GM18507 (cell line): ENCODE data around the gene DMBX1.

Source experiments
- DNase-seq: peaks from one replicate; pipeline ENCODE4 v3.0.0; 2011; ENCODE audit warnings: low read depth; ENCODE audit not compliant: insufficient read length; ENCODE audit errors: extremely low spot score
- FAIRE-seq: peaks from 2 replicates; lab custom pipeline; 2011; peaks lifted over from hg19 to GRCh38; lab: Jason Lieb, UNC

DMBX1 gene

GRCh38 chr1:46489638-46490405, at the start of gene DMBX1:
Gene DMBX1, plus strand, starts transcription at chr1:46489836. Its CDS starts 17,175 bp downstream, at chr1:46507011.
- FAIRE-seq (no peak), DNase-seq (no peak)

- no peak for DNase-seq
- no peak for FAIRE-seq
Observed at GRCh38 chr1:46440478-46440877, 49.2 kb upstream of the DMBX1 start.

DNA sequence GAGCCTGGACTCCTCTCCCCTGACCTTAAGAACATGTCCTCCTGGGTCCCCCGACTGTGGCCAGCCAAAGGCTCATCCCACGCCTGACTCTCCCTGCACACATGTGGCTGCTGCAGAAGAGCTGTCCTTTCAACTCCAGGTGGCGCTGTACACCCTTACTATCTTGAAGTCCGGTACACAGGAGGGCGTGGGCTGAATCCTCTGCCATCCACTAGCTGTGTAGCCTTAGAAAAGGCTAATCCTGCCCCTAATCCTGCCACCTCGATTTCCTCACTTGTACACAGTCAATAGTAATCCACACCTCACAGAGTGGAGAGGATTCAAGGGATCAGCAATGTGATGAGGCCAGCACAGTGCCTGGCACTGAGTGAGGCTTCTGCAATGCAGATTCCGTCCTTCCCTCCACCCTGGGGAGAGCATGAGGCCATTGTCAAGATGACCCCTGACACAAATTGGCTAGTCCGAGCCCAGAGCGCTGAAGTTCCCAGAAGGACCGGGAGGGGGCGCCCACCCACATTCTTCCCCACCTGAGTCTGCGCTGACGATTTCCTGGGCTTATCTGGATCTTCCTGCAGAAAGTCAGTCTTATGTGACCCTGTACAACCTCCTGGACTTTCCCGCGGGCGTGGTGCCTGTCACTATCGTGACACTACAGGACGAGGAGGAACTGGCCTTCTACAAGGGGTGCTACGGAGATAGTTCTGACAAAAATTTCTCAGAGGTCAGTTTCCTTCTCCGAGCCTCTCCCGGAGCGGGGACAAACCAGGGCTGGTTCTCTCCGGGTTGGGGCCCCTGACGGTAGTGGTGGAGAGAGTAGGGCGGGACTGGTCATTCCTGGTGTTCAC, 47.1 kb upstream of the DMBX1 start:
- FAIRE-seq (peak; percentile 79), DNase-seq (peak; percentile 48)

GRCh38 chr1:46444466-46444865, 45.2 kb upstream of the DMBX1 start:
- DNase-seq (no peak), FAIRE-seq (no peak)

- DNase-seq (no peak), FAIRE-seq (no peak)
Observed at GRCh38 chr1:46445773-46446256, 43.8 kb upstream of the DMBX1 start.

- DNase-seq (peak; percentile 35), FAIRE-seq (peak; percentile 81)
Observed at GRCh38 chr1:46446646-46447498, 42.8 kb upstream of the DMBX1 start.

- FAIRE-seq (no peak), DNase-seq (no peak)
Observed at GRCh38 chr1:46447499-46448108, 42.0 kb upstream of the DMBX1 start.

- DNase-seq = no peak
- no peak for FAIRE-seq
Observed at GRCh38 chr1:46448109-46448911, 41.3 kb upstream of the DMBX1 start.

- FAIRE-seq (peak; percentile 21), DNase-seq (no peak)
Observed at GRCh38 chr1:46449223-46450159, 40.1 kb upstream of the DMBX1 start.

- no peak for FAIRE-seq
- no peak for DNase-seq
Observed at GRCh38 chr1:46450160-46450517, 39.5 kb upstream of the DMBX1 start.

DNA sequence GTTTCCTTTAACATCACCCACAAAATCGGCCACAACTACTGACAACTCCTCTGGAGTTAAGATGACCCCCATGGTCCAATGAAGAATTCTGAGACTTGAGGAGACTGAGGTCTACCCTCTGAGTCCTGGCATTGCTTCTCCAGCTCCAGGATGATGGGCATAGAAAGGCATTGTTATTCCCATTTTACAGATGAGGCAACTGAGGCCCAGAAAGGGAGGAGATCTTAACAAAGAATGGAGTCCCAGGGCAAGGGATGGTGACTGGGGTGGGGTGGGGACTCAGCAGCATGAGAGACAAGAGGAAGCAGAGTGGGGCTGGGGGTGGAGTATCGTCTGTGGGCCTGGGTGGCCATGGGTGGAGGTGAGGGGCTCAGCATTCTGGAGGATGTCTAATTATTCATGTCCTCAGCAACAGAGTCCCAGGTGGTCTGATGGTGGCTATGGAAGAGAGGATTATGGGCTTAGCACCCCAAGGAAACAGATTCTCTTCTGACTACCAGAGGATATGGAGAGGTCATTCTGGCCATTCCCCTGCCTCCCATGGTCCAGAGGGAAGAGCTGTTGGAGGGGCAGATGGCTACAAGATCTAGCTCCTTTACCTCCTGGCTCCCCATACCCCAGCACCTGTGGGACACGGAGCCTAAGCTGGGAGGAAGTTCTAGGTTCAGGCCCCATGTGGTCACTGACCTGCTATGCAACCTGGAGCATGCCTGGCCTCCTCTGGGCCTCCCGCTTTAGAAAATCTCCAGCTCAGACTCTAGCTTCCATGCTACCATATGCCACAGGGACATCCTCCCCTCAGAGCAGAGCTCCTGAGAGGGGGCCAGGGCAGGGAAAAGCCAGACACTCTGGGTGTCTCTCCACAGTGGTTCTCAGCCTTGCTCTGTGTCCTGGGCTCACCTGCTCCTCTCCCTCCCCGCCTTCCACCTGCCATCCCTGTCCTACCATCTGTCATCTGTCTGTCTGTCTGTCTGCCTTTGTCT, 37.4 kb upstream of the DMBX1 start:
- FAIRE-seq = no peak
- DNase-seq = no peak

DNA sequence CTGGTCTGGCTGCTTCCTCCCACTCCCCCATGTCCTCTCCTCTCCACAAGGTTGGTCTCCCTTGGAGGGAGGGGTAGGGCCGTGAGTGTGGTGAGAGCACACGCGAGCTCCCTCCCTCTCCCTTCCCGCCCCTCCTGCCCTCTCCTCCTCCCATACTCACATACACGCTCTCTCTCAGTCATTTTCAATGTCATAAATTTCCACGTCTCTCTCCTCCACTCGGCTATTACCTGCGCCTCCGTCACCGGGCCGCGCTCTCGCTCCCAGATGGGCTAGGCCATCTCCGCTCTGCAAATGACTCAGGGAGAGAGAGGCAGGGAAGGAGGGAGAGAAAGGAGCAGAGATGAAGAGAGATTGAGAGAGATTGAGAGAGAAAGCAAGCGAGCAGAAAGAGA, 36.7 kb upstream of the DMBX1 start:
- FAIRE-seq = no peak

GRCh38 chr1:46453449-46453848, 36.2 kb upstream of the DMBX1 start:
- FAIRE-seq = no peak
- no peak for DNase-seq

More for the DNA sequence above, 36.7 kb upstream of the DMBX1 start:
- DNase-seq = no peak

- no peak for FAIRE-seq
Observed at GRCh38 chr1:46455951-46456350, 33.7 kb upstream of the DMBX1 start.

DNA sequence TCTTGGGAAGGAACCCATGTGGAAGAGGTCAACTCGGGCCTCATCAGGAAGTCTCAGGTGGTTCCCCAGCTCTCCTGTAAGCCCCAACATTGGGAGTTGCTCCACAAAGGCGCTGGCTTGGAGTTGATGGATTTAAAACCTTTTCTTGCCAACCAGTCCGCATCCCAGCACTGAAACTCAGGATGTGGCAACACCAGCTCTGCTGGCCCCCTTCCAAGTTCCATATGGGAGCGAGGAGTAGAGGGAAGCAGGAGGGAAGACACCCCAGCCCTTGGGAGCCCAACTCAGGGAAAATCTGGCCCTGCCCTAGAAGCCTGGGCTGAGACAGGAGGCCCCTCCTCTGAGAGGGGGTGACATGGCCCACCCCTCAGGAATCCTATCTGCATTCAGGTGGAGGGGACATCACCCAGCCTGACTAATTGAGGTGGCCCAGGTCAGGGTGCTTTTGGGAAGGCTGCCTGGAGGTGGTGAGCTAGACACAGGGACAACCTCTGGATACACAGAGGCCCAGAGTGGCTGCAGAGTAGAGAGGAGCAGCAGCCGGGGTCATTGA, 33.1 kb upstream of the DMBX1 start:
- DNase-seq = no peak
- FAIRE-seq = no peak

More at GRCh38 chr1:46455951-46456350, 33.7 kb upstream of the DMBX1 start:
- DNase-seq = no peak

- FAIRE-seq = no peak
- DNase-seq = no peak
Observed at GRCh38 chr1:46457178-46457577, 32.5 kb upstream of the DMBX1 start.
